Right renal cortex interstitium (tissue), 3 donors: Measurements from ENCODE around the gene CPM. TPM values are rescaled to one million over a fixed set of nuclear protein-coding genes. Genes with fewer than 3 reads are reported as not detected.
A peak's percentile ranks its signal among the peaks of the same experiment; 100 is the strongest.

ENCODE experiments used
- DNase-seq, 3 donors: peaks; one replicate each; pipeline ENCODE4 v3.0.0-alpha.2; 2013; ENCODE audit warnings: low read depth in 3 of 3, low spot score in 2 of 3
- polyA plus RNA-seq, 3 donors: library from polyadenylated mRNA; unstranded; fragments of 120-200 nt; gene quantifications; one replicate each; pipeline ENCODE4 v1.2.1, GENCODE V29; 2013; ENCODE audit not compliant: insufficient read length in 3 of 3

CPM gene
- 10 to 100 TPM; 25.4 to 29.3 (median 26.0) TPM for polyA plus RNA-seq

DNA sequence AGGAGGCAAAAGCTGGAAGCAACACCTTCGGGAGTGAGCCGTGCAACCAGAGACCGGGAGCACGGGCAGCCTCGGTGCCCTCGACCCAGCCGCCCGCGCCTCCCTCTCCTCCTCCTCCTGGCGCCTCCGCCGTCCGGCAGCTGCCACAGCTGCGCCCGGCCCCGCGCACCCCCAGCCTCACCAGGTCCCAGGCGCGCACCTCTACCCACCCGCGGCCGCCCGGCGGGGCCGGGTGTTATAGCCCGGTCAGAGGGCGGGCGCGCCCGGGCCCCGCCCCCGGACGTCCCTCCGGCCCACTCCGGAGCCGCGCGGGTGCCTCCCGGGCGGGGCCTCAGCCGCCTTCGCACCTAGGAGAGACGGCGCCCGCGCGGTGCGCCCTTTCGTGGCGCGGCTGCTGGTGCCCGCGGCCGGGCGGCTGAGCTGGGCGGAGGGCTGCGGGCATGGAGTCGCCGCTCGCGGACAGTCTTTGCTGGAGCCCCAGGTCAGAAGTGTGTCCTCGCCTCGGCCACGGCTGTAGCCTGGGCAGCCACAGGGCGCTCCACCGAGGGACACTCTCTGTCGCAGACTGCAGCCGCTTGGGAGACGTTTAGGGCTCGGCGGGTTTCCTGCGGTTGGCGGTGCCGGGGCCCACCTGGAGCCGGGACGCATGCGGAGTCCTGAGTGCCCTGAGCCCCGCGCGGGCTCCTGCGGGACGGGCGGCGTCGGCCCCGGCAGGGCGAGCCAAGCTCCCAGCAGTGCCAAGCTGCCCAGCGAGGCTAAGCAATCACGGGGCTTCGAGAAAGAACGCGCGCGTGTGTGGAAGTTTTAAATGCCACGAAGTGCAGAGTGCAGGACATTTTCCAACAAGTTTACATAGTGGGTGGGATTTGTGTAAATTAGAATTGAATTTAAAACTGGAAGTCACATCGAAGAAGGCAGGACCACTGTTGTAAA lies at the start of gene CPM:
Gene CPM, minus strand, starts transcription at position 211 of the 933 bp plus-strand sequence. CDS start 334 bp downstream, outside the sequence.
- DNase-seq, result peak in 1 of 3 donors; percentile 34

DNA sequence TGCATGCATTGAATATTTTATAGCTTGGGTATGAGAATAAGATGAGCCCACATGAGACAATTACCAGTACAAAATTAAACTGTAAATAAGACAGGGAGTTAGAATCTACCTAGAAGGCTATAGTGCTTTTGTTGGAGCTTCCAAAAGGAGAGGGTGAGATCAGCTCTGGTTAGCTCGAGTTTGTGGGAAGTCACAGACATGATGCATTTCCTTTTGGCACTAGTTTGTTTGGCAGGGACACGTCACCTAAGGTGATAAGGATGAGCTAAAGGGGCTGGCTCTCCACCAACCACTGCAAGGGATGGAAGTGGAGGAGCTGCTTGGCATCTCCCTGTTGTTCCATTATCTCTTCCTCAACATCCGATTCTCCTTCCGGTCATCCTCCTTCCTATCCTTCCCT lies 48.5 kb upstream of the CPM start:
- DNase-seq, result no peak

DNA sequence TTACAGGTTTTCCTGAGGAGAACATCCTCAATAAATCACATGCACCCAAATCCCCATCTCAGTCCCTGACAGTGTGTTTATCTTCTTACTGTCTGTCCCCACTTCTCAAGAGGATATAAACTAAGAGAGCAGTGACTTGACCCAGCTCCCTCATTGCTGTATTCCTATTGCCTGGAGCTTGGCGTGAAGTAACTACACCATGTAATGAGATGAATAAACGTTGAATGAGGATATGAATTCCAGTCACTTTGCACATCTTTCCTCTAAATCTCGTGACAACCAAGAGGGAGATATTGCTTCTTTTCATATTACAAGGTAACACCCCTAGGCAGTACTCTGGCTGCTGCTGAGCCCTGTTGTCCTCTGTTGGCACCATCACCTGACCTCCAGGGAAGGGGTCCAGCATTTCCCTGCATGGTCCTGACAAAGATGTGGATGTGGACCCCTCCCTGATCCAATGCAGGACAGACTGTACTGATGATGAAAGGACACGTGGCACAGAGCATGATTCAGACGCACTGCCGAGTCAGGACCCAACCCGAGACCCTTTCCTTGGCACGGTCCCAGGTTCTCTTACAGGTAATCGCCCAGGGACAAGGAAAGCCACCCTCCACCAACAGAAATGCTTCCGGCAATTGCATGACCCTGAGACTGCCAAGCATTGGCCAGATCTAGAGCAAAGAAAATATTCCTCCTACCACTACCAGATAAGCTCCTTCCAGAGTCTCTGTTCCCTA lies 47.7 kb upstream of the CPM start:
- no peak for DNase-seq

DNA sequence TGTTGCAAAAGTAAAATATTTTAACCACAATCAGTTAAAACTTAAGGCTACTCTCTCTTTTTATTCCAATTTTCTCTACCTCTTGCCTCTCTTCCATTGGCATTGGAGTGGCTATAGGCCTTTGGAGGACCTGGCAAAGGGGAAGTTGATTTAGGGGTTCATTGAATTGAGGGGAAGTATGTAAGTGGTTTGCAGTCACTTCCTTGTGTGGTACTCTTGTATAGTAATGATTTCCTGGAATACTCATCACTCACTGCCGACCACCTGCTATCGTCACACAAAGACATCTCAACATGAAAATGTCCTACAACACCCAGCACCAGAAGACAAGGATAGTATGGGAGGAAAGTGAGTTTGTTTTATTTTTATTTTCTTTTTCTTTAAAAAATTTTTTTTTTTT lies 45.7 kb upstream of the CPM start:
- no peak for DNase-seq

DNA sequence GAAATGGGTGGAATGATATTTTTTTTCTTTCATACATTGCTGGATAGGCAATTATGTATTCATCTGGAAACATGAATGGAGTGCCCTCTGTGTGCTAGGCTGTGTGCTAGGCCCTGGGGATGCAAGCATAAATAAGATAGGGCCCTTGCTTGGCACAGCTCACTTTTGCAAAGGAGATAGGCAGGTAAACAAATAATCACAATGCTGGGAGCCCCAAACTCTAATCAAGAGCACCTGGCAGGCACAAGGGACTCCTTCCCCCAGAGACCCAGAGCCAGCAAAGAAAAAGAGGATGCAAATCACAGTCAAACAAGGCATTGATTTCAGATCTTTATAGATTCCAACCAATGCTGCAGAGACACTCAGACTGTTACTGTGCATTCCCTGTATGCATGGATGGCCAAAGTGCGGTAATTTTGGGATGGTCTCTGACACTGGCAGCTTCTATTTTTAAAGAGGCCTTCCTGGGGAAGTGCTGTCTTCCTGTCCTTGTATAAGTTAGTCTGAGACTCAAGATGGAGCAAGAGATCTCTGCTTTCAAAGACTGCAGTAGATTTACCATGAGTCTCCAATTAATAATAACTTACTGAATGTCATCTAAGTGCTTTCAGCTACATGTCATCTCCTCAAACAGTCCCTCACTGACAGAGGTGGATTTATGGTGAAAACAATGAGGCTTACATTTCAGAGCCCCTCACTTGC lies 45.1 kb upstream of the CPM start:
- DNase-seq, result no peak

DNA sequence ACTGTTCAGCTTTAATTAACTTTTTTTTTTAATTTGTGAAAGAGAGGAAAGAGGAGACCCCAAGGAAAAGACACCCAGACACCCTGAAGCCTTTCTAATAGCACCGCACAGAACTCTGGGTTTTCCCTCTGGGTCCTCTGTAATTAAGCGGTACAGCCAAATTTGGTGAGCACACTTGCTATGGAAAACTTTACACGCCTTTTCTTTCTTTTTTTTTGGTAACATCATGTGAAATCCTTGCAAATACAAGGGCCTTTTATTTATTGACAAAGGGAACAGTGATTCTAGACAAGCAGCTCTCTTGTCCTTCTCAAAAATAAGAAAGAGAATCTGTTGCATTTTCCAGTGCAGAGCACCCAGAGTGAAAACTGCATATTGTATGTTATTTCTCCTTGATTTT lies 44.4 kb upstream of the CPM start:
- DNase-seq, result no peak

DNA sequence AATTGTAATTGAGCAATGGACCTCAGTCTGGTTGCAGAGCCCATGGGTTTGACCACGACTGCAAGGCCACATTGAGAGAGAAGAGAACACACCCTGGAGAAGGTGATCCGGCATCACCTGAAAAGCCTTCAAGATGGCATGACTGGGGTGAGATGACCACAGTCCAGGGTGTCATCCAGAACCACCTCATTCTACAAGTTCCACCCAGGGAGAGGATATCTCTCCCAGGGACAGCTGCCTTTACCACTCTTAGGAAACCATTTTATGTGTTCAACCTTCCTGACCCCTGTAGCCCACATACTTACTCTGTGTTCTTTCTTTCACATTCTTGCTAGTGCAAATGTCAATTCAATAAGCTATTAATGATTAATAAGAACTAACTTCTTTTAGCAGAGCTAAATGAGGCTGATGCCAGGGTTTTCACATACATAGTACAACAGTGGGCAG lies 43.4 kb upstream of the CPM start:
- no peak for DNase-seq

DNA sequence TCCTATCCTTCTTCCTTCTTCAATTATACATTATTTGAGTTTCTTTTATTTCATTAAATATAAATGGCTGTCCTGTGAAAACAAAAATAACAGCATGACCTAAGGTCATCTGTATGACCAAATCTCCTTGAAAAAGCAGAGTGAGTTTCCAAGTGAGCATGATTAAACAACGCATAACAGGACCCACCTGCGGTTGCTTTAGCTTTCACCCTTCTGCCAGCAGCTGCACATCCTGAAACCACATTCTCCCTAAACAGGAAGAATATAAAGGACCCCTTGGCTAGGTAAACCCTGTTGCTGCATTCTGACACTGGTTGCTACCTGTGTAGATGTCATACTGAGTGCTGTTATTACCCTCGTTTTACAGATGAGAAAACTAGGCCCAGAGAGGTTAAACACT lies 42.8 kb upstream of the CPM start:
- DNase-seq, result no peak

DNA sequence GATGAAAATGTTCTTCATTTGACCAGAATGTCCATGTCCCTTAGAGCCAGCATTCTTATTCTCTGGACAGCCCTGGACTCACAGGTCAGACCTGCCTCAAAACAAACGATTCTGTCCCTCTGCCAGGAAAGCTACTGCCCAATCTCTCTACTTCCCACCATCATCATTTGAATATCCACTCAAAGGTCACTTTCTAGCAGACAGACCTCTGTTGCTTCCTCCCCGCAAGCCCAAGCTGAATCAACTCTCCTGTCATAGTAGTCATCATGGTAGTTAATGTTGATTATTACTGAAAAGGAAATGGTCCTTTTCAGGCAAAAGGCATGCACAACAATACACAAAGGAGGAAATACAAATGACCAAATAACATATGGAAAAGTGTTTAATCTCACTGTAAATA lies 39.6 kb upstream of the CPM start:
- no peak for DNase-seq

DNA sequence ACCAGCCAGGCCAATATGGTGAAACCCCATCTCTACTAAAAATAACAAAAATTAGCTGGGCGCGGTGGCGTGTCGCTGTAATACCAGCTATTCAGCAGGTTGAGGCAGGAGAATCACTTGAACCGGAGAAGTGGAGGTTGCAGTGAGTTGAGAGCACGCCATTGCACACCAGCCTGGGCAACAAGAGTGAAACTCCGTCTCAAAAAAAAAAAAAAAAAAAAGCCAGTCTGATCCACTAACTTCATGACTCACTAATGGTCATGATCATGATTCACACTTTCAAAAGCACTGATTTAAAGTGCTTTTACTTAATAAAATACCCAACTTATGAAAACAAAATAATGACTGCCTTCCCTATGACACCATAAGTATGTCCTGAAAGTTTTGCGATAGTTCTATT lies 38.4 kb upstream of the CPM start:
- DNase-seq, result no peak

DNA sequence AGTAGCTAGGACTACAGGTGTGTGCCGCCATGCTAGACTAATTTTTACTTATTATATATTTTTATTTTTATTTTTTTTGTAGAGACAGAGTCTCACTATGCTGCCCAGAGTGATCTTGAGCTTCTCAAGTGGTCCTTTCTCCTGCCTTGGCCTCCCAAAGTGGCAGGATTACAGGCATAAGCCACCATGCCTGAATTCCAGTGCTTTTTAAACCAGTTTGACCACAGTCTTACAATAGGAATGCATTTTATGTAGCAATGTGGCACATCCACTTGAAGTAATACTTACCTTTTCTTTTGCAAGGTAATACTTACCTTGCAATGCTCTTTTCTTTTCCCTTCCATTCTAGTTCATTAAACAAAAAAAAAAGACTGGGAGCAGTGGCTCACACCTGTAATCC lies 38.0 kb upstream of the CPM start:
- DNase-seq, result no peak

DNA sequence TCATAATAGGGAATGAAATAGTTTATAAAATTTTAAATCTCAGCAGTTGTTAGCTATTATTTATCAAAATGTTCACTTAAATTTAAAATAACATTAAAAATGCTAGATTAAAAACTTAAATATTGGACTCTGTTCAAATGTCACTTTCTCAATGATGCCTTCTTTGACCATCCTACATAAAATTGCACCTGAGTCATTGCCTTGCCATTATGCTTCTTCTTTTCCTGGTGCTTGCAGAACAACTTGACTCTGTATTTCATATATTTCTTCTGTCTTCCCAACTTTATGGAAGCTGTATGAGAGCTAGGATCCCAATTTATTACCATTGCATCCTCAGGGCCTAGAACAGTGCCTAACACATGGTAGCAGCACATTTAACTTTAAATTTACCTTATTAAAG lies 37.3 kb upstream of the CPM start:
- DNase-seq, result no peak

DNA sequence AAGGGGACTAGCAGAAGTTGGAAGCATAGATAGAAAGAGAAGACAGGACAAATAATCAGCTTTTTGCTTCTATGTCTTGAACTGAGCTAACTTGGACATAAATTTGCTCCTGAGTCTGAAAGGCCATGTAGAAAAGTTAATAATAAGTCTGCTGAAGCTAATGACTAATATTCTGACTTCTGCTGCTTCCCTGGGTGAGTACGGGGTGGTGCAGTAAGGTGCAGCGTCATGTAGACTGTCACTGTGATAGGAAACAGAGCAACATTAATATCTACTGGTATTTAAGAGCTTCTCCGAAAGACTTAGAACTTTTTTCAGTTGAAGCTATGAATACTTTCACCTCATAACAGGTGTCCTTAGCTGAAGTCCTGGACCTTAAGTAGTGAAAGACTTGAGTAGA lies 34.1 kb upstream of the CPM start:
- no peak for DNase-seq

DNA sequence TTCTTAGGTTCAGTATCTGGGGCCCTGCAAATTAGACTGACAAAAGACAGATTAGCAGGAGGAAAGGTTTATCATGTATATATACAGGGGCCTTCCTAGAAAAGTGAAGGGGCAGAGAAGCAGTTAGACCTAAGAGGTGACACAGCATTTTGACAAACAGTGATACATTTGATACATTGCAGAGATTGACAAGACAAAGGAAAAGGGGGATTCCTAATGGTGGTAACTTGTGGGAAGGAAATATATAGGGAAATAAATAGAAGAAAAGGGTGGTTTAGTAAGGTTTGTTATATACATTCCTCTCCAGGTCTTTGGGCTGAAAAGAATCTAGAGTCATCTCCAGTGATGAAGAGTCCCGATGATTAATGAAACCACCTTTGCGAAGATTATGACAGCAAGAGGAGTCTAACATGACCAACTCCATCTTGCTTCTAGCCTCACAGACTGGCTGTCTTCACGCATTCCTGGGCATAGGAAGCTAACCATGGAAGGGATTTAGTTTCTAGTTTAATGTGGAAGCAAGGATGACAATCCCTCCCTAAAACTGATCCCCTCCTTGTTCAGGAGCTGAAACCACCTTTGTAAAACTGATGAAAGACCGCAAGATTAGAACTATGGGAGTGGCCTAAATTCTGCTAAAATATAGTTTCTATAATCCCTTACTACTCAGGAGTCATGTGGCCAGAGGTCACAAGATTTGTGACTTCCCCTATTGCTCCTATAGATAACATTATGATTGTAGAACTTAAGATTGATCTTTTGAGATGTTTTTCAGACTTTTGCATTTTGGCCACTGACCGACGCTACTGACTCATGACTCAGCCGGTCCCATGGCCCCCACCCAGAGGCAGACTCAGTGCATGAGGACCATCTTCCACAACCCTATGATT lies 31.1 kb upstream of the CPM start:
- no peak for DNase-seq

DNA sequence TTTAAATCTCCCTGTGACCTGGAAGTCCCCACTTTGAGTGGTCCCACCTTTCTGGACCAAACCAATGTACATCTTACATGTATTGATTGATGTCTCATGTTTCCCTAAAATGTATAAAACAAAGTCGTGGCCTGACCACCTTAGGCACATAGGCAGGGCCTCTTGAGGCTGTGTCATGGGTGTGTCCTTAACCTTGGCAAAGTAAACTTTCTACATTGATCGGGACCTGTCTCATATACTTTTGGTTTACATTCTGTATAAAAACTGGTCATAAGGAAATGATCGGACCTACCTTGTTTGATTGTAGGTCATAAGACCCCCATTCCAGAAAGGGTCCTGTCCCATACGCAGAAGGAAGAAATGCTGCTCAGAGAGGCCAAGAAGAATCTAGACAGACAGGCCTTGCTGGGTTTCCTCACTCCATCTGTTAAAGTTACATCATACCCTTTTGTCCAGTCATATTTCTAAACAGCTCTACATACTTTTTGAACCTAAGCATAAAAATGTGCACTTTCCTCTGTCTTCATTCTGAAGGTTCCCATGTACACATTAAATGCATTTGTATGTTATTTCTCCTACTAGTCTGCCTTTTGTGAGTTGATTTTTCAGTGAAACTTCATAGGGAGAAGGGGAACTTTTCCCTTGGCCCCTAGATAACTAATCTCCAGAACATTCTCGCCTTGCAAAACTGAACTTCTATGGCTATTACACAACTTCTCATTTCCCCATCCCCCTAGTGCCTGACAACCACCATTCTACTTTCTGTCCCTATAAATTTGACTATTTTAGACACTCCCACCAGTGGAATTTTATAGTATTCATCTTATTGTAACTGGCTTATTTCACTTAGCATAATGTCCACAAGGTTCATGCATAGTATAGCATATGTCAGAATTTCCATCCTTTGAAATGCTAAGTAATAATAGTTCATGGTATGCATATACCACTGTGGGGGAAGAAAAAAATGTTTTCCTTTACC lies 30.2 kb upstream of the CPM start:
- DNase-seq, result no peak

DNA sequence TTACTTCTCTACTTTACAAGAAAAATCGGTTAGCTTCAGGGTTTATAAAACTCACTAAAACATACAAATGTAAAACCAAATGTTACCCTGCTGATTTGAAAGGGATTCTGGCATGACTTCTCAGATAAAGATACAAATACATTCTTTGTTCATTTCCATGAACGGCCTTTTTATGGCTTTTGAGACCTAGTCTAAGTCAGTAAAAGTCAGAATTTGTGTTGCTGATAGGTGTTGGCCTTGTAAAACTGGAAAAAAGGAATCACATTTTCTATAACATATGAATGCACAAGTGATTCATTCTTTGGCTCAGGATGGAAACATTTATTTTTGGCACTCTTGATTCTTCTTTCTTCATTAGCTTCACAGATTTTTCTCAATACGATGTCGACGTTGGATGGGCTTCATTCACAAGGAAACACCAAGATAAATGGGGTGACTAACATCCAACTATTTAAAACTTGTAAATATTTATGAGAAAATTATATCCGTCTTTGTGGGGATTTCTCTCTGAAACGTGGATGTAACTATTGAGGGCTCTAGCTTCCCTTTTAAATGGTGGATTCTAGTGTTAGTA lies 27.0 kb upstream of the CPM start:
- DNase-seq, result no peak

DNA sequence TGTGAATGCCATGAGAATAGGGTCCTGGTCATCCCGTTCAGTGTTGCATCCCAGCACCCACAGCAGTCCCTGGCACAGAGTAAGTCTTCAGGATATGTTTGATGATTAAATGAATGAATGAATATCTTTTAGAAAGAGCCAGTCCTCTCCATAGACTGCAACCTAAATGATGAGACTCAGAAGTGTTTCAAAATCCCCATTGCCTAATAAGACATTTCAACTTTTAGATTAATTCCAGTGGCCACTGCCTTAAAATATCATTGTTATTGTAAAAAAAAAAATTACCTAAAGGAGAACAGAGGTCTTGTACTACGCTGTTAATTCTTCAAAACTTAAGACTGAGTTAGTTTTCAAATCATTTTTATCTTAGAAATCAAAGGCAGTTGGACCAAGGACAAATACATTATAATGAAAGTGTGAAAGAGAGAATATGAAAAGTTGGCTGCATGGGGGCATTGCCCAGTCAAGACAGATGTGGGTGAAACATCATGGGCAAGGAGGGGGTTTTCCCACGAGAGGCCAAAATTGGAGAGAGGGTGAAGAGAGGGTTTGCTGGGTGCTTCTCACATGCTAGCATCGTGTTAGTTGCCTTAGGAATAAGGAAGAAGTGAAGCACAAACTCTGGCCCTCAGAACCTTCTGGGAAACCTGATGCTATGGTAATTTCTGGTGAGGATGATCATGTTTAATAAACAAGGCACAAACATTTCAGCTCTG lies 26.3 kb upstream of the CPM start:
- DNase-seq, result no peak

DNA sequence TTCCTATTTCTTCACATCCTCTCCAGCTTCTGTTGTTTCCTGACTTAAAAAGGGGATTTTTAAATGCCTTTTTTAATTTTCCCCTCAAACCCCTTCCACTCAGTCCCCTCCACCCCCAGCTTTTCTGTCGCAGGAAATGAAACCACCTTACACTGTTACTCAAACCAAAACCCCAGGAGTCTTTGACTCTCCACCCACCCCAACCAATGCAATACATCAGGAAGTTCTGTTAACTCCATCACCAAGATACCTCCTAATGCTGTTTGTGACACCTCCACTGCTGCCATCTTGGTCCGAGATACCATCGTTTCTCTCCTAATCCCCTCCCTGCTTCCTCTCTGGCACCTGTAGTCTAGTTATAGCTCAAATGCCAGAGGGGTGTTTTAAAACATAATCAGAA lies 25.4 kb upstream of the CPM start:
- no peak for DNase-seq
